Nephron (organoid): ENCODE measurements around the gene METRNL.
"Not testable (repeated sequence)": the region's sequence is repeated elsewhere in the genome, so short reads cannot be mapped to it uniquely, and the experiment has no call there.

Experiments
- H3K27ac Mint-ChIP-seq, 3 experiments: 2 replicates each; pipeline ENCODE4 v1.8.0; 2020; ENCODE audit warnings: mixed read lengths in 3 of 3, mild to moderate bottlenecking in 2 of 3, moderate library complexity in 1 of 3
- H3K27me3 Mint-ChIP-seq: 2 replicates; pipeline ENCODE4 v1.8.0; 2021; ENCODE audit warnings: low read depth, mild to moderate bottlenecking, moderate library complexity, mixed read lengths
- H3K36me3 Mint-ChIP-seq: 2 replicates; pipeline ENCODE4 v1.8.0; 2020; ENCODE audit warnings: low read depth, mixed read lengths
- H3K4me1 Mint-ChIP-seq: 2 replicates; pipeline ENCODE4 v1.8.0; 2020; ENCODE audit warnings: mixed read lengths
- H3K4me3 Mint-ChIP-seq, 3 experiments: 2 replicates each; pipeline ENCODE4 v1.8.0; 2020; ENCODE audit warnings: mild to moderate bottlenecking in 3 of 3, mixed read lengths in 3 of 3, moderate library complexity in 2 of 3
- H3K9me3 Mint-ChIP-seq: 2 replicates; pipeline ENCODE4 v1.8.0; 2020; ENCODE audit warnings: mixed read lengths
- TF ChIP-seq, protein P1 (sequence below), 3 experiments: fragments of 200-600 bp; sonication (generic); IDR thresholded peaks; one replicate each; pipeline ENCODE4 v1.5.0; 2021; ENCODE audit warnings: antibody characterized with exemption in 3 of 3; ENCODE audit not compliant: unreplicated experiment in 3 of 3

METRNL gene

DNA sequence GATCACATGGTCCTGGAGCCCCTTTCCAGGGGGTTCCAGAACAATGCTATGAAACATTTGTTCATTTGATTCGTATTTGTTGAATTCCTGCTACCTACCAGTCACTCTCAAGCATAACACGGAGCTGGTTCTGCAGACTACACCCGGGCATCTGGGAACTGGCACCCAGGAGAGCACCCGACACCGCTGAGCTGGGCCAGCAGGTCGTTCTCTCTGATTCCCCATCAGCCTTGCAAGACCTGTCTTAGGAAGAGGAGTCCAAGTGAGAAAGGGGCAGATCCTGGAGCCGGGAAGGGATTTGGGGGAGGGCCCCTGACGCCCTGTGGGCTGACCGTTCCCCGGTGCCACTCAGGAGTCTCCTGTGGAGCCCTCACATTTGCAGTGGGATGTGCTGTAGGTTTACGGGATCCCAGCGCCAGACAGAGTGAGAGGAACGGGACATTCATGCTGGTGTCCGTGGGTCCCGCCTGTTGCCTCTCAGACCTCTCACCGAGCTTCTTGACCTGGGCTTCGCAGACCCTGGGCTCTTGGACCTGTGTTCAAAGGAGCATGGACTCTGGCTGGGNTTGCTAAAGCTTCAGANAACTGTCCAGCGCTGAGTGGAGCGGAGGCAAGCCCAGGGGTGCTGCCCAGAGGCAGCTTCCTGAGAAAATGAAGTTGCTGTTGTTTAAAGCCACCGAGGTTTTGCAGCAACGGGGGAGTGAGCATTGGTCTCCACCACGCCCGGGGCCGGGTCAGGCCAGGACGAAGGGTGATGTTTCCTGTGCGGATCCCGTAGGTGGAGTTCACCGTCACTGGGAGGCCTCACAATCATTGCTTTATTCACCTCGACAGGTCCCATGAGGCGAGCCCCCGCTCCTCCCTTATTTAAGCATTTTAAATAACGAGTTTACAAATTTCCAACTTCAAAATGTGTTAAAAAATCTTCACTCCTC is 49.2 kb downstream of the METRNL start:
- Mint-ChIP-seq H3K9me3 (no peaks in the 10 kb centered on the region), H3K4me3 (no peak overlapping the region), H3K27ac (no peak overlapping the region), H3K27me3 (peaks cover 35% of the 10 kb centered on the region), H3K4me1 (no peaks in the 10 kb centered on the region), H3K36me3 (no peaks in the 10 kb centered on the region)
- TF ChIP-seq, protein P1, sequence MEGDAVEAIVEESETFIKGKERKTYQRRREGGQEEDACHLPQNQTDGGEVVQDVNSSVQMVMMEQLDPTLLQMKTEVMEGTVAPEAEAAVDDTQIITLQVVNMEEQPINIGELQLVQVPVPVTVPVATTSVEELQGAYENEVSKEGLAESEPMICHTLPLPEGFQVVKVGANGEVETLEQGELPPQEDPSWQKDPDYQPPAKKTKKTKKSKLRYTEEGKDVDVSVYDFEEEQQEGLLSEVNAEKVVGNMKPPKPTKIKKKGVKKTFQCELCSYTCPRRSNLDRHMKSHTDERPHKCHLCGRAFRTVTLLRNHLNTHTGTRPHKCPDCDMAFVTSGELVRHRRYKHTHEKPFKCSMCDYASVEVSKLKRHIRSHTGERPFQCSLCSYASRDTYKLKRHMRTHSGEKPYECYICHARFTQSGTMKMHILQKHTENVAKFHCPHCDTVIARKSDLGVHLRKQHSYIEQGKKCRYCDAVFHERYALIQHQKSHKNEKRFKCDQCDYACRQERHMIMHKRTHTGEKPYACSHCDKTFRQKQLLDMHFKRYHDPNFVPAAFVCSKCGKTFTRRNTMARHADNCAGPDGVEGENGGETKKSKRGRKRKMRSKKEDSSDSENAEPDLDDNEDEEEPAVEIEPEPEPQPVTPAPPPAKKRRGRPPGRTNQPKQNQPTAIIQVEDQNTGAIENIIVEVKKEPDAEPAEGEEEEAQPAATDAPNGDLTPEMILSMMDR (IDR thresholded peaks at IDR 0.05; ENCODE audit: unreplicated experiment in 3 of 3): no peak

DNA sequence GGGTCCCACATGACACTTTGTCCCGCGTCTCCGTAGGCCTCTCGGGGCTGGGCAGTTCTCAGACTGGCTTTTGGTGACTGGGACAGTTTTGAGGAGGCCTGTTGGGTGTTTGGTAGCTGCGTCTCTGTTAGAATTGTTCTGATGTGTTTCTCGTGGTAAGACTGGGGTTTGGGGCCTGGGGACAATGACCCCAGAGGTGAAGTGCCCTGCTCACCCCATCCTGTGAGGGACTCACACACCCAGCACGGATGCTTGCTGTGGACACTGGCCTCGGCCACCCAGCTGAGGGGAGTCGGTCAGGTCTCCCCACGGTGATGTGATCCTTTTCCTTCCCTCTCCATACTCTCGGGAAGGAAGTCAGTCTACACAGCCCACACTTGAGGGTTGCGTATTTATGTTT is 50.3 kb downstream of the METRNL start:
- H3K27me3 Mint-ChIP-seq: peaks cover 30% of the 10 kb centered on the region
- no peak overlapping the region for H3K4me3 Mint-ChIP-seq
- H3K36me3 Mint-ChIP-seq: no peaks in the 10 kb centered on the region
- no peaks in the 10 kb centered on the region for H3K4me1 Mint-ChIP-seq
- TF ChIP-seq, protein P1 (IDR thresholded peaks at IDR 0.05; ENCODE audit: unreplicated experiment in 3 of 3): no peak
- no peak overlapping the region for H3K27ac Mint-ChIP-seq
- H3K9me3 Mint-ChIP-seq: no peaks in the 10 kb centered on the region

DNA sequence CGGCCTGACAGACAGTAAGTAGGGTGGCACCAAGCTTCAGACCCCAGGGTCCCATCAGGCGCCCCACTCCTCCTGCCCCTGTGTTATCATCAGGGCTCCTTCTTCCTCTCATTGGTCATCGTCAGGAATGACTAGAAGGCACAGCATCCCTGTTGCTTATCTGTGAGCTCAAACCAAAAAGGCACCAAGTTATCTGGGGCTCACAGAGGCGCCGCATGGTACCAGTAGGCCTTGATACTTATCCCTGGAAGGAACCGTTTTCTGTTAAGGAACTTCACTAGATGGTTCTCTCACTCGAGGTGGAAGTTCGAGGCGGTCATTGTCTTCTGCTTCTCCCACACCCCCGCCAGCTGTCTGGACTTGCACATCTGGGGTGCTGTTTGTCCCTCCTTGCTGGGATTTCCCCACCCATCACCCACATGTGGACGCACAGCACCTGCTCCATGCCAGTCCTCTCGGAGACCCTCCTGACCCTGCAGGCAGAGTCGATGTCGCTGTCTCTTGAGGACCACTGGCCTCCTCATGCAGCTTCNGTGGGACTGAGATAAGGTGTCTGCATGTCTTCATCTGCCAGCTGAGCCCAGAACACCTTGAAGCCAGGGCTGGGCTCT is 52.1 kb downstream of the METRNL start:
- Mint-ChIP-seq H3K4me3 (no peak overlapping the region), H3K9me3 (no peaks in the 10 kb centered on the region), H3K4me1 (no peaks in the 10 kb centered on the region), H3K27ac (no peak overlapping the region), H3K27me3 (peaks cover 20% of the 10 kb centered on the region), H3K36me3 (no peaks in the 10 kb centered on the region)
- TF ChIP-seq, protein P1 (IDR thresholded peaks at IDR 0.05; ENCODE audit: unreplicated experiment in 3 of 3): no peak

DNA sequence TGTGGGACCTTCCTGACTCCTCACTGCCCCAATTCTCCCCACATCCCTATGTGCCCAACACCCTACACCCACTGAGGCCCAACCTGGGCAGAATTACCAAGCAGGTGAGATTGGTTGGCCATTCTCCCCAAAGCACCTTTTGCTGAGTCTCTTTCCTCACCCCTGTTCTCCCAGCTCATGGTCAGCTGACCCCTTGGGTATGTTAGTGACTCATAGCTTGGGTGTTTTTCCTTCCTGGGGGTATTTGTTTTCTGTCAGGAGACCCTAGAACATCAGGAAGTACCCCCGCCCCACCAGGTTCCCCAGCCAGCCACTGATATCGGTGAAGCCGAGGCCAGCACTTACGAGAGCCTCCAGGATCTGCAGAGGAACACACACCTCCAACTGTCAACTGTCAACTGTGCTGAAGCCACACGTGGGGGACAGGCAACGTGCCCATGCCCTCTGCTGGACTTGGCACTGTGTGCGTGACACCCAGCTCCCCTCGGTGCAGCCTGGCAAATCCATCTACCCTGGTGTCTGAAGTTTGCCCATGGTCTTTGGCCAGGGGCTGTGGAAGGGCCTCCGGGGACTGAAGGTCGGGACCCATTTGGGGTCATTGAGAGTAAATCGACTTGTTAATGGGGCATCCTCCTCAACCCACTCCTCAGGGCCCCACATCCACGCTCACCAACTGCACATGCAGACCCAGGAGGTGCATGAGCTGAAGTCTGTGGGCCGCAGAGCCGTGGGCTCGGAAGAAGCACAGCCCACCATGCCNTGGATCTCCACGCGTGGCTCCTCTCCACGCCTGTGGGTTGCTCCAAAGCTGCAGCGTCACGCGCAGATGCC is 53.1 kb downstream of the METRNL start:
- no peaks in the 10 kb centered on the region for H3K36me3 Mint-ChIP-seq
- H3K27ac Mint-ChIP-seq: no peak overlapping the region
- TF ChIP-seq, protein P1 (IDR thresholded peaks at IDR 0.05; ENCODE audit: unreplicated experiment in 3 of 3): no peak
- H3K27me3 Mint-ChIP-seq: peaks cover 17% of the 10 kb centered on the region
- H3K4me3 Mint-ChIP-seq: no peak overlapping the region
- no peaks in the 10 kb centered on the region for H3K4me1 Mint-ChIP-seq
- no peaks in the 10 kb centered on the region for H3K9me3 Mint-ChIP-seq

DNA sequence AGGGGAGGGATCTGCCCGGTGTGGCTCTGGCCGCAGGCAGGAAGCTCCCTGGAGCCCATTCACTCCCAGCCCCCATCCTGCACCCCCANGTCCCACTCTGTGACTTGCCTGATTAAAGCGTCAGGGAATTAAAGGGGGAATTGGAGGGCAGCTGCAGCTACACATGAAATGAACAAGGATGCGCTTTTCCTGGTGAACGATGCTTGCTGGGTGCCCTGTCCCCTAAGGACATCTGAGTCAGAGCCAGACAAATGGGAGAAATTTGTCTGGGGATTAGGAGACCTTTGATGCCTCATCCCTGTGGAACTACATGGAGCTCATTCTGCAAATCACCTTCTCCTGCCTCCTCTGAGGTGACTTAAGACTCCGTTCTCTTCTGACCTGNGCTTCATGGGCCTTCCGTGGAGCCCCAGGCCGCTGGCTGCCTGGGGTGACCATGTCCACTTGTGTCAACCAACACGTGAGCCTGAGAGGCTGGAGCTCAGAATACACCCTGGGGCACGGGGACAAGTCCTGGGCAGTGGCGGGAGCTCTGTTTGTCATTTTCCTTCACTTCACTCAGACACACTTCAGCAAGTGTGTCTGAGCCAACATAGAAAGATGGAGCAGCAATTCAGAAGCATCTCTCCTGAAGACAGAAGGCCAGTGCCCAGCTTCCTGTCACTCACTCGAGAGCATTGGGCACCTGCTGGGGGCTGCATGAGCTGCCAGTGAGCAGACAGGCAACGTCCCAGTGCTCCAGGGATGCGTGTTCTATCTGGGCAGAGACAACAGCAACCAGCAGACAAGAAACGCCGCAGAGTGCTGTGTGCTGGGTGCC is 54.1 kb downstream of the METRNL start:
- H3K27me3 Mint-ChIP-seq: peaks cover 17% of the 10 kb centered on the region
- TF ChIP-seq, protein P1 (IDR thresholded peaks at IDR 0.05; ENCODE audit: unreplicated experiment in 3 of 3): no peak
- H3K4me1 Mint-ChIP-seq: no peaks in the 10 kb centered on the region
- no peak overlapping the region for H3K4me3 Mint-ChIP-seq
- no peaks in the 10 kb centered on the region for H3K36me3 Mint-ChIP-seq
- H3K9me3 Mint-ChIP-seq: no peaks in the 10 kb centered on the region
- H3K27ac Mint-ChIP-seq: no peak overlapping the region

DNA sequence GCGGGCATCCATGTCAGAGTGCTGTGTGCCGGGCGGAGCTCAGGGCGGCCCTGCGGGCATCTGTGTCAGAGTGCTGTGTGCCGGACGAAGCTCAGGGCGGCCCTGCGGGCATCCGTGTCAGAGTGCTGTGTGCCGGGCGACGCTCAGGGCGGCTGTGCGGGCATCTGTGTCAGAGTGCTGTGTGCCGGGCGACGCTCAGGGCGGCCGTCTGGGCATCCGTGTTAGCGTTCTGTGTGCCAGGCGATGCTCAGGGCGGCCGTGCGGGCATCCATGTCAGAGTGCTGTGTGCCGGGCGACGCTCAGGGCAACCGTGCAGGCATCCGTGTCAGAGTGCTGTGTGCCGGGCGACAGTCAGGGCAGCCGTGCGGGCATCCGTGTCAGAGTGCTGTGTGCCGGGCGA is 55.0 kb downstream of the METRNL start:
- not testable (repeated sequence) for H3K4me1 Mint-ChIP-seq

More for the DNA sequence above, 55.0 kb downstream of the METRNL start:
- peaks cover 17% of the 10 kb centered on the region for H3K27me3 Mint-ChIP-seq
- H3K36me3 Mint-ChIP-seq, H3K9me3 Mint-ChIP-seq, H3K4me3 Mint-ChIP-seq, H3K27ac Mint-ChIP-seq: not testable (repeated sequence)
